Motor neuron (in vitro differentiated cells): Measurements from ENCODE around the gene SPSB4. TPM values are rescaled to one million over a fixed set of nuclear protein-coding genes. Genes with fewer than 3 reads are reported as not detected.
A peak's percentile ranks its signal among the peaks of the same experiment; 100 is the strongest.

ENCODE experiments used
- ATAC-seq, 8 experiments: fragments of 200-7000 bp; cut with Tn5 transposase; replicated peaks in 6 of 8; 2 replicates each; pipeline ENCODE4 v1.8.0; 2021; ENCODE audit warnings: mild to moderate bottlenecking in 8 of 8, moderate library complexity in 8 of 8
- H3K27ac ChIP-seq, 2 donors: fragments of 250-450 bp; sonication (Bioruptor Pico); 2 replicates each; pipeline ENCODE4 v1.9.0; 2021; ENCODE audit warnings: antibody characterized with exemption in 2 of 2, mild to moderate bottlenecking in 2 of 2, moderate library complexity in 1 of 2
- H3K4me1 ChIP-seq, 2 donors: fragments of 250-450 bp; sonication (Bioruptor Pico); replicated peaks in 1 of 2; 2 replicates each; pipeline ENCODE4 v1.6.1; 2021; ENCODE audit warnings: antibody characterized with exemption in 2 of 2, mild to moderate bottlenecking in 2 of 2, moderate library complexity in 1 of 2
- H3K4me3 ChIP-seq, 5 donors: fragments of 250-450 bp; sonication (Bioruptor Pico); 2 replicates each; pipeline ENCODE4 v1.9.0; 2021; ENCODE audit warnings: antibody characterized with exemption in 5 of 5, mild to moderate bottlenecking in 5 of 5, moderate library complexity in 4 of 5
- WGBS, 10 experiments: fragments of 450-650 bp; shearing (Covaris generic); methylation state at CpG; one replicate each; pipeline ENCODE4 v1.0.0; 2022; 5-methylcytosine and 5-hydroxymethylcytosine counted together
- in situ Hi-C, 9 experiments: fragments of 400-800 bp; cut with MboI; loops; one replicate each; pipeline ENCODE4 v1.15.0; 2021; ENCODE audit warnings: low sequenced_read_pairs in 9 of 9, low pct_unique_long_range_greater_than_20kb in 2 of 9; ENCODE audit not compliant: unreplicated experiment in 9 of 9
- total RNA-seq, 8 experiments: library from RNA; unstranded; fragments of 300-600 nt; gene quantifications; 2 replicates each; pipeline versions ENCODE4 v1.2.3 to v1.2.4, GENCODE V29; 2022

The SPSB4 gene
- total RNA-seq, 8 experiments from 2014 or later: 5.7 to 100 (median 27.3) TPM

DNA sequence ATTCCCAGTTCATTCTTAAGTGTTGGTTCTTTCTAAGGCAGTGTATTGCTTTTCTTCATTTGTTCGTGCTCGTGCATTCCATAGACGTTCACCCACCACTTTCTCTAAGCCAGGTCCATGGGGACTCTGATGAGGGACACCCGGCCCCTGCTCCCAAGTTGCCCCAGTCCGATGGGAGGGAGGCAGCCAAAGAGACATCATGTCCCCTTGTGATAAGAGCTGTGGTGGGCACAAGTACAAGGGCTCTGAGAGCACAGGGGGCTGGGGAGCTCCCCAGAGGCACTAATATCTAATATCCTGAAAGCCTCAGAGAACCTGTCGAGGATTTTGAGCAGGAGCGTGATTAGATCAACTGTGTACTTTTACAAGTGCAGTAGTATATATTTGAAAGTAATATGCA lies 6.3 kb downstream of the SPSB4 start:
- no peak overlapping the region for H3K4me3 ChIP-seq
- ATAC-seq: peak in 1 of 8 experiments; percentile 1
- in situ Hi-C loops: loop anchor here in 1 of 9 experiments (10.0 kb wide), 1 partner anchor 47 kb away; no protein-coding TSS in a partner anchor
- WGBS, 10 experiments: 0 to 88% (median 54%) methylated on average over 1 to 4 of the region's 7 CpGs; no CpG with 5 or more reads in 2 of the 10 experiments
- peak overlapping the region; percentile 71 to 75 for H3K27ac ChIP-seq
- H3K4me1 ChIP-seq: peaks cover 45 to 55% of the 10 kb centered on the region in 2 donors

DNA sequence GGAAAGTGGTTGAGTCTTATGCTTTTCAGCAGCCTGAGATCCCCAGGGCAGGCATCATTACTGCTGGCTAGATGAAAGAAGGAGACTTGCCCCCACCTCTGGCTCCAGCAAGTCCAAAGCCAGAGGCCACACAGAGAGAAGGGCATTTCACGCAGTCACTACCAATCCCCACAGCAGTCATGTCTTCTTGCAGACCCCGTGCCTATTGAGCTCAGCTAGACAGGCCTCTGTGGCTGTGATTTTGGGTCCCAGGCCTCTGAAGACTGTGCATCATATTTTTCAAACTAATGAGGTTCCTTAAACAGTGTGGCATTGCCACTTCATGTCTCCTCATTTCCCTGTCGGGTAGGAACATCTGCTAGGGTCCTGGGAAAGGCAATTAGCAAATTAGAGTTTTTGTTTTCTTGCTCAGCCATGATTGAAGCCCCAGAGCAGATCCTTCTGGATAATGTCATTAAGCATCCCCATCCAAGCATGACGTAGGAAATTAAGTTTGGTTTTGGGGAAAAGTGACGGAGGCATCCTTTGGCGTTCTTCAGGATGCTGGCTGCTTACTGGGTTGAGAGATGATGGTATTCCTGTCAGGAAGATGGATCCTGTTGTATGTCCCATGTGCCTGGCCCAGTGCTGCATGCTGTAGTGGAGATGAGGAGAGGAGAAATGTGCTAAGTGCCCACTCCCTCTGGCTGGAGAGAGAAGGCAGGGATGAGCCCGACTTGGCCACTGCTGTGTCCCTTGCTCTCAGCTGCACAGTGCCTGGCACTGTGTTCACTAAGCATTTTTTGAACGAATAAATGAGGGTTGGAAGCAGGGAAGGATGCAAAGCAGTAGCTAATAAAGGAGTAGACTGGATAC lies 7.0 kb downstream of the SPSB4 start:
- in situ Hi-C loops: loop anchor here in 1 of 9 experiments (10.0 kb wide), 1 partner anchor 47 kb away; no protein-coding TSS in a partner anchor
- ATAC-seq: peak in 1 of 8 experiments; percentile 10
- H3K27ac ChIP-seq: peak overlapping the region; percentile 71 to 75
- 43 to 100% (median 85%) methylated on average over 1 to 6 of the region's 8 CpGs for WGBS, 10 experiments
- peaks cover 45 to 61% of the 10 kb centered on the region in 2 donors for H3K4me1 ChIP-seq
- H3K4me3 ChIP-seq: no peak overlapping the region

DNA sequence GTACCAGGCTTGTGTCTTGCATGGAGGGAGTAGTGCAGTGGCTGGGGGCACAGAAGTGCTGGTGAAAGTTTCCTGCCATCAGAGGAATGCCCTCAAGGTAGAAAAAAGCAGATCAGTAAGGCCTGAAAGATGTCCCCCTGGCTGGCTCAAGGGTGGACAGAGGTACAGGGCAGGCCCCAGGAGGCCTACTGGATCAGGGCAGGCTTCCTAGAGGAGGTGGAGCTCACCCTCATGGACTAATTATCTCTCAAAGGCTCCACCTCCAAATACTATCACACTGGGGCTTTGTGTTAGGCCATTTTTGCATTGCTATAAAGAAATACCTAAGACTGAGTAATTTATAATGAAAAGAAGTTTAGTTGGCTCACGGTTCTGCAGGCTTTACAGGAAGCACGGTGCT lies 7.8 kb downstream of the SPSB4 start:
- H3K27ac ChIP-seq: no peak overlapping the region
- in situ Hi-C loops: loop anchor here in 1 of 9 experiments (10.0 kb wide), 1 partner anchor 46 kb away; no protein-coding TSS in a partner anchor
- no peak for ATAC-seq

DNA sequence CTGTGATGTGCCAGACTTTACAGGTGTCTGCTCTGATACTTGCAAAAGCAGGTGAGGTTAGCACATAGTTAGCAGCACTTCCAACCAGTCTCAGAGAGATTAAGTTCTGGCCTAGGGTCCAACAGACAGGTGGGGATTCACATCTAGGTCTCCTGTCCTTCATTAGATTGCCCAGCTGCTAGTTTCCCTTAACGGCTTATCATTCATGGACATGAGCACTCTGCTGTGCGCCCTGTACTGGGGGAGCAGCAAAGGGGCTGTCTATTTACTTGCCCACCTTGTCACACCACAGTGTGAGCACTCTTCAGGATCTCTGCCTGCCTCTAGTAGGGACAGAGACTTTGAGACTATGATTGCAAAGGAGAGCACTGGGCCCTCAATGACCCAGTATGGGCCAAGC lies 8.7 kb downstream of the SPSB4 start:
- ATAC-seq: no peak
- Histone ChIP-seq H3K27ac (no peak overlapping the region), H3K4me3 (no peak overlapping the region), H3K4me1 (peaks cover 53 to 54% of the 10 kb centered on the region in 2 donors)
- in situ Hi-C loops: loop anchor here in 1 of 9 experiments (10.0 kb wide), 1 partner anchor 45 kb away; no protein-coding TSS in a partner anchor
- WGBS, 10 experiments: 40 to 100% (median 93%) methylated on average over 1 to 2 of the region's 2 CpGs; no CpG with 5 or more reads in 5 of the 10 experiments

More for the DNA sequence above, 7.8 kb downstream of the SPSB4 start:
- no peak overlapping the region for H3K4me3 ChIP-seq
- H3K4me1 ChIP-seq: peaks cover 48 to 62% of the 10 kb centered on the region in 2 donors
- 70 to 100% methylated on average over 2 of the region's 2 CpGs; no CpG with 5 or more reads in 8 of the 10 experiments for WGBS, 10 experiments

DNA sequence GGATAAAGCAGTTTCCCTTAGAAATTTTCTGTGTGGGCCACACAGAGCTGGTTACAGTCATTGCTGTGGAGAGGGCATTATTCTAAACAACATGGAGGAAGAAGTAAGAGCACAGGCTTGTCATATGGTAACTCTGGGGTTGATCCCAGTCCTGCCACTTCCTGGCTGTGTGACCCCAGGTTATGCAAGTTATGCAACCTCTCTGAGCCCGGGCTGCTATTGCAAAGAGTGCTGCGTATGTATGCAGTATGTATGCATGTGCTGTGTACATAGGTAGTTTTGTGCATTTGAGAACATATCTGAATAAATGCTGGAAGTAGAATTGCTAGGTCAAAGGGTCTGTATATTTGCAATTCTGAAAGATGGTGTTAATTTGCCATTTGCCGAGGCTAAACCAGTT lies 9.2 kb downstream of the SPSB4 start:
- peak in 4 of 8 experiments; percentile 27 to 89 (median 69) for ATAC-seq
- Histone ChIP-seq H3K4me3 (no peak overlapping the region), H3K4me1 (peaks cover 49% of the 10 kb centered on the region in 2 donors), H3K27ac (no peak overlapping the region)
- 0 to 88% (median 60%) methylated on average over 1 to 3 of the region's 3 CpGs; no CpG with 5 or more reads in 1 of the 10 experiments for WGBS, 10 experiments
- in situ Hi-C loops: no loop called here

DNA sequence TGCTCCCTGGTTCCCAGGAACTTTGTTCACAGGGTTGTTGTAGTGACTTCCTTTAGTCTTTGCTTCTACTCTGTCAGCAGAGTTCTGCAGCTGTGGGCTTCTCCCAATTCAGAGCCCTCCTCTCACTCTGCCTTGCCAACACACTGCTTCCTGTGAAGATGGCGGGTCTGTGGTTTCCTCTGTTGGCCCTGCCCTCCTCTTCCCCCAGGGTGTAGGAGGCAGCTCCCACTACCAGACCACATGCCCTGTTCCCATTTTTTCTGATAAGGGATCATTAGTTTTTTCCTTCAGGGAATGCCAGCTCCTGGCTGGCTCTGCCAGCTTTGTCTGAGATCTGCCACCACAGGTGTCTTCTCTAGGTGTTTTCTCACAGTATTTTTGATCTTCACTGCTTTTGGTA lies 12.7 kb downstream of the SPSB4 start:
- peak in 2 of 8 experiments; percentile 22 to 26 for ATAC-seq
- Histone ChIP-seq H3K4me3 (no peak overlapping the region), H3K4me1 (peaks cover 15 to 28% of the 10 kb centered on the region in 2 donors), H3K27ac (no peak overlapping the region)
- WGBS, 10 experiments: 67 to 100% (median 67%) methylated on average over 1 of the region's 1 CpG; no CpG with 5 or more reads in 7 of the 10 experiments
- in situ Hi-C loops: no loop called here

DNA sequence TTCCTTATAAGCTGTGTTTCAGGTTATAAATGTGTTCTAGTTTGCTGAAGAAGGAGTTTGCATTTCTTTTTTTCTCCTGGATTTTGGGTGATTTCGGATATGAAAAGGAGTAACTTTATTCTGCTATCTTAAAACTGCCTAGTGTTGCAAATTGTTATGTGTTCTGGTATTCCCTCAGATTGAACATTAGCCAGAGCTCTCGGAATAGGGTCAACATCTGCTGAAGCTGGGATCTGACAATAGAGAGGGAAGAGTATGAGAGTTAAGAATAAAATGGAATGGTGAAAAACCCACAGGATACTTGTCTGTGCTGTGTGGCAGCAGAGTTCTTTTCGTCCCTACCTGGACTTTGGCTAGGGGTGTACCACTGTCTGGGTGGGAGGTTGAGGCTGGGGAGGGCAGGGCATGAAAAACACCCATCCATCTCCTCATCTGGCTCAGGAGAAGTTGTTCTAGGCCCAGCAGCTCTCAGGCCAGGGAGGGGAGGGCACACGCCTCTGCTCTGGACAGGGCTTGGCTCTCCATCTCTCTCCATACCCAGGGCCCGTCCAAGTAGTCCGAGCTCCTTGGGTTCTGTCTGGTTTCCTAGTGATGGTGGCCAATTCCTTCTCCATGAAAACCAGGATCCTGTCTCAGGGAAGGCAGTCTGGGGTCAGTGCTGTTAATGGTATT lies 13.2 kb downstream of the SPSB4 start:
- Histone ChIP-seq H3K4me3 (no peak overlapping the region), H3K27ac (no peak overlapping the region), H3K4me1 (peaks cover 15 to 28% of the 10 kb centered on the region in 2 donors)
- in situ Hi-C loops: no loop called here
- 15 to 100% (median 76%) methylated on average over 1 to 3 of the region's 6 CpGs; no CpG with 5 or more reads in 2 of the 10 experiments for WGBS, 10 experiments
- no peak for ATAC-seq

DNA sequence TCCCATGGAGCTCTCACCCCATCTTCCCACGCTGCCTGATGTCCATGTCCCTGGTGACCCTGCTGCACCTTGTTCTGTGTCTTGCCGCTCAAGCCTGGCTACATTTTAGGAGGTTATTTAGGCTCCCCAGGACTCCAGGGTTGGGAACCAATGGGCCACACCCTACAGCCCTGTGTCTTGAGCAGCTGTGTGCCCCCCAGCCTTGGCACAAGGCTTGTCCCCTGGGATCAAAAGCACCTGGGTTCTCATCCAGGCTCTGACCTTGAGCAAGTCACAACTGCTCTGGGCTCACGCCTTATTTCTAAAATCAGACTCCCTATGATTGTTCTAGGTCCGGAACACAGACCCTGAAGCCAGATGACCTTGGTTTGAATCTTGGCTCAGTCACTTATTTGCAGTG lies 14.1 kb downstream of the SPSB4 start:
- in situ Hi-C loops: no loop called here
- H3K27ac ChIP-seq: no peak overlapping the region
- H3K4me1 ChIP-seq: peaks cover 22 to 36% of the 10 kb centered on the region in 2 donors
- no peak for ATAC-seq
- no peak overlapping the region for H3K4me3 ChIP-seq
- 60 to 100% (median 88%) methylated on average over 1 to 3 of the region's 4 CpGs; no CpG with 5 or more reads in 6 of the 10 experiments for WGBS, 10 experiments

DNA sequence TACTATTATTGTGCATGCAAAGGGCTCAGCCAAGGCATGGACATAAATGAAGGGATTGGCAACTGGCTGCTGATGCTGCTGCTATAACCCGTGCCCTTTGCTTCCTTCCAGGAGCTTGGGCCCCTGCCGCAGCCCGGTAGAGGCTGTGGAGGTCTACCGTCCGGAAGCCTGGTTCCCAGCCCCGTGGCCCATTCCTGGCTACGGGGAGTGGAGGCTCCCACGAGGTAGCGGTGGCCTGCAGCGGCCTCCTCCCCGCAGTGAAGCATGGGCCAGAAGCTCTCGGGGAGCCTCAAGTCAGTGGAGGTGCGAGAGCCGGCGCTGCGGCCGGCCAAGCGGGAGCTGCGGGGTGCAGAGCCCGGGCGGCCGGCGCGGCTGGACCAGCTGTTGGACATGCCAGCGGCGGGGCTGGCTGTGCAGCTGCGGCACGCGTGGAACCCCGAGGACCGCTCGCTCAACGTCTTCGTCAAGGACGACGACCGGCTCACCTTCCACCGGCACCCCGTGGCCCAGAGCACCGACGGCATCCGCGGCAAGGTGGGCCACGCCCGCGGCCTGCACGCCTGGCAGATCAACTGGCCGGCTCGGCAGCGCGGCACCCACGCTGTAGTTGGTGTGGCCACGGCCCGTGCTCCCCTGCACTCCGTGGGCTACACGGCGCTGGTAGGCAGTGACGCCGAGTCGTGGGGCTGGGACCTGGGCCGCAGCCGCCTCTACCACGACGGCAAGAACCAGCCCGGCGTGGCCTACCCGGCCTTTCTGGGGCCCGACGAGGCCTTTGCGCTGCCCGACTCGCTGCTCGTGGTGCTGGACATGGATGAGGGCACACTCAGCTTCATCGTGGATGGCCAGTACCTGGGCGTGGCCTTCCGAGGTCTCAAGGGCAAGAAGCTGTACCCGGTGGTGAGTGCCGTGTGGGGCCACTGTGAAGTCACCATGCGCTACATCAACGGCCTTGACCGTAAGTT lies 15.0 kb downstream of the SPSB4 start:
- H3K4me1 ChIP-seq: peaks cover 31 to 45% of the 10 kb centered on the region in 2 donors
- WGBS, 10 experiments: 78 to 100% (median 100%) methylated on average over 1 to 5 of the region's 81 CpGs; no CpG with 5 or more reads in 4 of the 10 experiments
- H3K27ac ChIP-seq: no peak overlapping the region
- no peak overlapping the region for H3K4me3 ChIP-seq
- in situ Hi-C loops: no loop called here
- ATAC-seq: no peak

DNA sequence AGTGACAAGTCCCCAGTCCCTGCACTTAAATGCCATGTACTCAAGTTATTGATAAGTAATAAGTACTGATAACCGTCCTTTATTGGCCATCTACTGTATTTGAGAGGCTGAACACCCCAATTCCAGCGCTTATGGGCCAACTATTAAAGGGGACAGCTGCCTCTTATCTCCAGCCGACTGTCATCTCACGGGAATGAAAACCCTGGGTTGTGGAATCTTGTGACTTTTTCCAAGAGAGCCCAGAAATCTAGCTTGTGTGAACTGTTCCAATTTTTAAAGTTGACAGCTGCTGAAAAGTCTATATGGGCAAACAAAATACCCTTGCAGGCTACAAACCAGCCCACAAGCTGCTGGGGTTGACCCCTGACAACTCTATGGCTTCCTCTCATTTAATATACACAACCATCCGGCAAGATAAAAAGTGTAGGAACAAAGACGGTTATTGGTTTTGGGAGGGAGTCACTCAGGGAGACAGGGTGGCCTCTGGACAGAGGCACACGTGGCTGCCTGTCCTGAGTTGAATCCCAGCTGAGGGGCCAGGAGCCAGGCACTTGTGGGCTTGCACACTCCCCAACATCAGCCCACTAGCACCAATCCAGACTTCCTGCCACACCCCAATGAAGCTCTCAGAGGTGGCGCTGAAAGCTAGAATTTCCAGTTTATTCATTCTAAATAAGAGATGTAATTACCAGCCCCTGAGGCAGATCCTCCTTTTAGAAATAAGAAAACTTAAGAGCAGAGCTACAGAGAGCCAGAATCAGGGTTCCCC lies 16.2 kb downstream of the SPSB4 start:
- in situ Hi-C loops: no loop called here
- peaks cover 41 to 56% of the 10 kb centered on the region in 2 donors for H3K4me1 ChIP-seq
- 20 to 94% (median 68%) methylated on average over 1 to 5 of the region's 8 CpGs; no CpG with 5 or more reads in 1 of the 10 experiments for WGBS, 10 experiments
- H3K4me3 ChIP-seq: no peak overlapping the region
- peak in 5 of 8 experiments; percentile 17 to 56 (median 32) for ATAC-seq
- peak overlapping the region in 1 of 2 donors; percentile 24 for H3K27ac ChIP-seq

DNA sequence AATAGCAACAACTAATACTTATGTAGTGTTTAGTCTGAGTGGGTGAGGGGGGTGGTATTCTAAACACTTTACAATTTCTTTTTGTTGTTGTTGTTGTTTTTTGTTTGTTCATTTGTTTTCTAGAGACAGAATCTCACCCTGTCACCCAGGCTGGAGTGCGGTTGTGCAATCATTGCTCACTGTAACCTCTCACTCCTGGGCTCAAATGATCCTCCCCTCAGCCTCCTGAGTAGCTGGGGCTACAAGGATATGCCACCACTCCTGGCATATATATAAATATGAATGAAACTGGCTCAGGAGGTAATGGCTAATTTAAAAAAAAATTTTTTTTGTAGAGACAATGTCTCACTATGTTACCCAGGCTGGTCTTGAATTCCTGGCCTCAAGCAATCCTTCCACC lies 19.1 kb downstream of the SPSB4 start:
- in situ Hi-C loops: no loop called here
- H3K27ac ChIP-seq: peak overlapping the region in 1 of 2 donors; percentile 72
- ATAC-seq: no peak
- 71 to 100% (median 80%) methylated on average over 1 of the region's 1 CpG; no CpG with 5 or more reads in 6 of the 10 experiments for WGBS, 10 experiments
- no peak overlapping the region for H3K4me3 ChIP-seq
- peaks cover 50 to 63% of the 10 kb centered on the region in 2 donors for H3K4me1 ChIP-seq
